Dendritic cell treated with granulocyte-macrophage colony-stimulating factor and Interleukin-4, amounts not matched to agents 40 ng/mL and 50 ng/mL, for 4 days (primary cell): Measurements from ENCODE around the gene FMNL2.

Experiments used
- H3K27ac Mint-ChIP-seq: one replicate; pipeline ENCODE4 v1.8.0; 2022; ENCODE audit warnings: mild to moderate bottlenecking, mixed read lengths
- H3K27me3 Mint-ChIP-seq: one replicate; pipeline ENCODE4 v1.8.0; 2022; ENCODE audit warnings: mild to moderate bottlenecking, mixed read lengths
- H3K36me3 Mint-ChIP-seq: one replicate; pipeline ENCODE4 v1.8.0; 2022; ENCODE audit warnings: low read depth, mixed read lengths
- H3K4me1 Mint-ChIP-seq: one replicate; pipeline ENCODE4 v1.8.0; 2022; ENCODE audit warnings: low read depth, mixed read lengths
- H3K4me3 Mint-ChIP-seq: one replicate; pipeline ENCODE4 v1.8.0; 2022; ENCODE audit warnings: mild to moderate bottlenecking, moderate library complexity, mixed read lengths
- H3K9me3 Mint-ChIP-seq: one replicate; pipeline ENCODE4 v1.8.0; 2022; ENCODE audit warnings: mixed read lengths
- intact Hi-C: fragments of 100-400 bp; cut with micrococcal nuclease; formaldehyde crosslinking; loops from one replicate; pipeline ENCODE4 v1.15.0; 2022

FMNL2 gene

DNA sequence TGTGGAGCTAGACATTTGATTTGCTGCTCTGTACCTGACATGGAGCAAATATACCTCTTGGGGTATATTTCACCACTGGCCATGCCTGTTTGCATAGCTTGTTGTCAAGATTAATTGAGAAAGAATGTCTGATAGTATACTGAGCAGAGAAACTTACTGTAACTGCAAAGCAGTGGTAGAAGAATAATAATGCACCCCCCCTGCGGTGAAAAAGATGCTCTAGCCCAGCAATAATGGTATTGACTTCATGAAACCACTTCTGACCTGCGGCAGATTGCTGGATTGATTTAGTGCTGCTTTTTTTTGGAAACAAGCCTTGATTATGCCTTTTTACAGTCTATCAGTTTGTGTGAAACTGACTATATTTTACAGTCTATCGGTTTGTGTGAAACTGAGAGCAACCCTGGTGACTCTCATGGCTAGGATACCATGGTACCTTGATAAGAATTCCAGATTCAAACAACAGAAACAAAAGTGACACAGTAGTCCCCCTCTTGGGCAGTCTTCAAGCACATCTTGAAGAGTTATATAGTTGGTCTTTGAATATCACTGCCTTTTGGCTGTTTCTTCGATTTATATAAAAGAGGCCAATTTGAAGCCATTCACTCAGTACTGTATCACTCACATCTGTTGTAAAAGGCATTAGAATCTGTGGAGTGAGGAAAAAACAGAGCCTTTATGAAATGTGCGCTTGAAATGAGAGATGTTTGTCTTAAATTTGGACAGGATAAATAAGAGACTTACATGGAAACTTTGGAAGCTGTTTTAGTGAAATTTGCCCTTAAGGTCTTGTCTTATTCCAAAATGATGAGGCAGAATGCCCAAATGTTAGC, 102.5 kb downstream of the FMNL2 start:
- Mint-ChIP-seq H3K4me3 (no peak overlapping the region), H3K27me3 (no peaks in the 10 kb centered on the region)
- intact Hi-C loops = no loop called here

DNA sequence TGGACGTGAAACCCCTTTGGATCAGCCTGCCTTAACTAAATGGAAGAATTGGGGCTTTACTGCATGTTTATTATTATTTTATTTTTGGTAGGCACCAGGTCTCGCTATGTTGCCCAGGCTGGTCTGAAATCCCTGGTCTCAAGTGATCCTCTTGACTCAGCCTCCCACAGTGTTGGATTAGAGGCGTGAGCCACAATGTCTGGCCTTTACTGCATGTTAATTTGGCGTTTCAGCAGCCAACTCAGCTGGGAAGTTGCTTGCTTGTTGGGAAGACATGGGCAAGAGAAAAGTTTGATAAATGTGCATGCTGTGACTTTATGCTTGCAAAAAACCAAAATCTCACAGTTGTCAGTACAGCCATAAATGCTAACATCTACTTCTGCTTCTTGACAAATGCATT, 105.1 kb downstream of the FMNL2 start:
- no peak overlapping the region for H3K4me3 Mint-ChIP-seq
- H3K4me1 Mint-ChIP-seq = peaks cover 26% of the 10 kb centered on the region
- H3K36me3 Mint-ChIP-seq = no peaks in the 10 kb centered on the region
- H3K9me3 Mint-ChIP-seq = no peaks in the 10 kb centered on the region
- H3K27me3 Mint-ChIP-seq = peaks cover 3% of the 10 kb centered on the region
- intact Hi-C loops = no loop called here
- no peak overlapping the region for H3K27ac Mint-ChIP-seq

More for the DNA sequence above, 102.5 kb downstream of the FMNL2 start:
- Mint-ChIP-seq H3K9me3 (no peaks in the 10 kb centered on the region), H3K4me1 (peaks cover 32% of the 10 kb centered on the region), H3K27ac (no peak overlapping the region), H3K36me3 (no peaks in the 10 kb centered on the region)

DNA sequence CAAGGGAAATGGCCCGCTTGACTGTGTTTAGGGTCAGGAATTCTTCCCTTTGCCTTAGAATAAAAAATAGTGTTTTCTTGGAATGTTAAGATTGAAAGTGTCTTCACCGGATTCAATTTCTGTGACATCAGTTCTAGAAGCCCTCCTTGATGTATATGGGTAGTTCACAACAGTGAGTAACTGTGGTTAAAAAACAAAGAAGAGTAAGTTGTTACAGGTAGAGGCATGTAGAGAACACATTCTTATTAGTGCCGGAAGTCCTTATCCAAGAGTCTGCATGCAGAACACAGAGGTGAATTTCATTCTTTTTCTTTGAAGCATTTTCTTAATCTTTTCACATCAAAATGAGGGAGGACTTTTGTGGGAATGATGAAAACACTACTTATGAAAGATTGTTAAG, 105.5 kb downstream of the FMNL2 start:
- no peaks in the 10 kb centered on the region for H3K36me3 Mint-ChIP-seq
- peaks cover 26% of the 10 kb centered on the region for H3K4me1 Mint-ChIP-seq
- intact Hi-C loops = no loop called here
- H3K9me3 Mint-ChIP-seq = no peaks in the 10 kb centered on the region
- no peak overlapping the region for H3K4me3 Mint-ChIP-seq
- H3K27ac Mint-ChIP-seq = no peak overlapping the region
- H3K27me3 Mint-ChIP-seq = peaks cover 3% of the 10 kb centered on the region

DNA sequence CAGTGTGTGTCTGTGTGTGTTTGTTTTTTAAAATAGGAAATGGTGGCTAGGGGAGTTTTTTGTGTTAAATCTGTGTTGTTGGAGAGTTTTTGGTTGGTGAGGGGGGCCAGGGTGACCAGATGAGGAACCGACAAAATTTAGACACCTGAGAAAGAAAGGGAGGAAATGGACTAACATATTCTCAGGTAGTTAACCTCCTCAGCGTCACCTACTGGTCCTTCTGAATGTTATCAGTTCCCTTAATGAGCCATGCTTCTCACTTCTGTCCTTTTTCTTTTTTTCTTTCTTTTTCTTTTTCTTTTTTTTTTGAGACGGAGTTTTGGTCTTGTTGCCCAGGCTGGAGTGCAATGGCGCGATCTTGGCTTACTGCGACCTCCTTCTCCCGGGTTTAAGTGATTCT, 107.0 kb downstream of the FMNL2 start:
- Mint-ChIP-seq H3K4me1 (peaks cover 26% of the 10 kb centered on the region), H3K9me3 (no peaks in the 10 kb centered on the region), H3K27me3 (peaks cover 3% of the 10 kb centered on the region), H3K27ac (peak overlapping the region; percentile 6), H3K4me3 (no peak overlapping the region), H3K36me3 (no peaks in the 10 kb centered on the region)
- intact Hi-C loops = no loop called here

DNA sequence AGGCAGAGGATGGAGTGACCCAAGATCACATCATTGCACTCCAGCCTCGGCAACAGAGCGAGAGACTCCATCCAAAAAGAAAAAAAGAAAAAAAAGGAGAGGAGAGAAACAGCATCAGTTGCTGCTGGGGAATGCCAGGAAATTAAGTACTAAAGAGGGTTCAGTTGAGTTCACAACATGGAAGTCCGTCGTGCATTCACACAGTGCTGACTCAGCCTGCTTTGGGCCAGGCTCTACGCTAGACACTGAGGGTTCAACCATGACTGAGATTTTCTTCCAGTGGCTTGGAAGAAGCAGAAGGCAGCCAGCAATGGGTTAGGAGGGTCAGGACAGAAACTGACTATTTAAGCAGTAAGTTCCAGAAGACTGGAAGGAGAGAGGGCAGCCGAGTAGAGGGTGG, 108.8 kb downstream of the FMNL2 start:
- Mint-ChIP-seq H3K9me3 (no peaks in the 10 kb centered on the region), H3K36me3 (no peaks in the 10 kb centered on the region), H3K4me1 (peaks cover 26% of the 10 kb centered on the region), H3K4me3 (no peak overlapping the region), H3K27ac (no peak overlapping the region), H3K27me3 (peaks cover 3% of the 10 kb centered on the region)
- intact Hi-C loops = no loop called here

- H3K4me3 Mint-ChIP-seq = no peak overlapping the region
- peaks cover 3% of the 10 kb centered on the region for H3K27me3 Mint-ChIP-seq
- intact Hi-C loops = no loop called here
- H3K9me3 Mint-ChIP-seq = no peaks in the 10 kb centered on the region
- peaks cover 26% of the 10 kb centered on the region for H3K4me1 Mint-ChIP-seq
- H3K36me3 Mint-ChIP-seq = no peaks in the 10 kb centered on the region
- H3K27ac Mint-ChIP-seq = no peak overlapping the region
These were observed 109.5 kb downstream of the FMNL2 start for GRCh38 chr2:152444448-152444847.

GRCh38 chr2:152445375-152445774, 110.4 kb downstream of the FMNL2 start:
- peaks cover 26% of the 10 kb centered on the region for H3K4me1 Mint-ChIP-seq
- no peaks in the 10 kb centered on the region for H3K9me3 Mint-ChIP-seq
- H3K4me3 Mint-ChIP-seq = no peak overlapping the region
- H3K27ac Mint-ChIP-seq = no peak overlapping the region
- peaks cover 3% of the 10 kb centered on the region for H3K27me3 Mint-ChIP-seq
- no peaks in the 10 kb centered on the region for H3K36me3 Mint-ChIP-seq
- intact Hi-C loops = no loop called here

DNA sequence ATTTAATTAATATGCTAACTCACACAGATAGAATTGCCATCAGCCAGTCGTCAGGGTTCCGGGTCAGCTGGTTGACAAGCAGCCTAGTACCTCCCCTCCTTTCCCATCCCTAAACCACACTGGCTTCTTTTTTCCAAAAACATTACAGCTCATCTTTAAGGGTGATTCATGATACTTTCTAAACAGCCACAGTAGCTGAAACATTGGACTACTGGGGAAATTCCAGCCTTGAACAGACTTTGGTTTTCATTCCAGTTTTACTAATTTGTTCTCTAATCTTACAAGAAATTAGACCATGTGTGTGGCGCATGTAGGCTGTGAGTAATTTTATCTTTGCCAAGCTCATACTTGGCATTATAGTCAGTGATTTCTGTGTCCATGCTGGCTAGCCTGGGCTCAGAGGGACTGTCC, 110.8 kb downstream of the FMNL2 start:
- H3K4me1 Mint-ChIP-seq = peaks cover 26% of the 10 kb centered on the region
- intact Hi-C loops = no loop called here

GRCh38 chr2:152446213-152446612, 111.2 kb downstream of the FMNL2 start:
- H3K4me1 Mint-ChIP-seq = peaks cover 23% of the 10 kb centered on the region
- intact Hi-C loops = no loop called here
- no peaks in the 10 kb centered on the region for H3K9me3 Mint-ChIP-seq
- H3K36me3 Mint-ChIP-seq = no peaks in the 10 kb centered on the region
- peaks cover 5% of the 10 kb centered on the region for H3K27me3 Mint-ChIP-seq
- H3K27ac Mint-ChIP-seq = no peak overlapping the region
- H3K4me3 Mint-ChIP-seq = no peak overlapping the region

More for the DNA sequence above, 110.8 kb downstream of the FMNL2 start:
- no peak overlapping the region for H3K4me3 Mint-ChIP-seq
- no peak overlapping the region for H3K27ac Mint-ChIP-seq
- no peaks in the 10 kb centered on the region for H3K9me3 Mint-ChIP-seq
- peaks cover 5% of the 10 kb centered on the region for H3K27me3 Mint-ChIP-seq
- no peaks in the 10 kb centered on the region for H3K36me3 Mint-ChIP-seq

DNA sequence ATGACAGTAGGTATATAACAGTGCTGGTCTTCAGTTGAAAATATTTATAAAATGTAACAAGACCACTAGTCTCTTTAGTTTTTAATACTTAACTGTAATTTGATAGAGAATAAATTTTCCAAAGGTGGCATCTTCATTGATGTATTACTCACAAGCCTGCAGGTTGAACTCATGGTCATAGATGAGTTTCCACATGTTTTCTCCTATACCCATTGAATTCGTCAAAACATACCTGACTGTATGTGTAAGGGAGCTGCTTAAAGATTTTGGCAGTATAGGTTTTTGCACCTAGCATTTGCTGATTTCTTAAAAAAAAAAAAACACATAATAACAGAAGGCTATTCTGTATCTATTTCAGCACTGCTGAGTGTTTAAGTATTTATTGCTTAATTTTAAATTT, 112.9 kb downstream of the FMNL2 start:
- no peaks in the 10 kb centered on the region for H3K36me3 Mint-ChIP-seq
- no peak overlapping the region for H3K27ac Mint-ChIP-seq
- intact Hi-C loops = no loop called here
- H3K27me3 Mint-ChIP-seq = peaks cover 5% of the 10 kb centered on the region
- peaks cover 14% of the 10 kb centered on the region for H3K4me1 Mint-ChIP-seq
- no peaks in the 10 kb centered on the region for H3K9me3 Mint-ChIP-seq
- no peak overlapping the region for H3K4me3 Mint-ChIP-seq

- no peak overlapping the region for H3K27ac Mint-ChIP-seq
- H3K9me3 Mint-ChIP-seq = no peaks in the 10 kb centered on the region
- no peaks in the 10 kb centered on the region for H3K36me3 Mint-ChIP-seq
- intact Hi-C loops = no loop called here
- H3K4me3 Mint-ChIP-seq = no peak overlapping the region
- peaks cover 8% of the 10 kb centered on the region for H3K4me1 Mint-ChIP-seq
- H3K27me3 Mint-ChIP-seq = peaks cover 5% of the 10 kb centered on the region
These were observed 113.6 kb downstream of the FMNL2 start for GRCh38 chr2:152448606-152449005.

DNA sequence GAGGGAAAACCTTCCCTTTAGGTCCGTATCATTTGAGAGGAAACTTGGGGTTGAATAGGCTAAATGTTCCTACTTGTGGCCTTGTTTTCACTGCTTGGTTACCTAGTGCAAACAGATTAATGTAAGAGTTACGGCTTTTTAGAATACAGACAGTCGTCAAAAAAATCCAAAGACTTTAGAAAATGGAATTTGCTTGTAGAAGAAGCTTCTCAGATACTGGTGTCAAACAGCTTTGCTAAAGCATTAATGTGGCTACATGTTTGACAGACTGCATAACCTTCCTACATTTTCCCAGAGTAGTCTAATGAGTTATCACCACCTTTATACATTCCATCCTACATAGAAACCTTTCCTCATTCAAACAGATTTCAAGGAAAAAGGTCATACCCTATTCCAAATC, 114.6 kb downstream of the FMNL2 start:
- Mint-ChIP-seq H3K4me3 (no peak overlapping the region), H3K27me3 (peaks cover 2% of the 10 kb centered on the region), H3K27ac (no peak overlapping the region), H3K36me3 (no peaks in the 10 kb centered on the region), H3K4me1 (no peaks in the 10 kb centered on the region), H3K9me3 (no peaks in the 10 kb centered on the region)
- intact Hi-C loops = no loop called here

GRCh38 chr2:152450176-152450575, 115.2 kb downstream of the FMNL2 start:
- peaks cover 3% of the 10 kb centered on the region for H3K27me3 Mint-ChIP-seq
- intact Hi-C loops = no loop called here
- no peaks in the 10 kb centered on the region for H3K9me3 Mint-ChIP-seq
- H3K4me3 Mint-ChIP-seq = no peak overlapping the region
- no peak overlapping the region for H3K27ac Mint-ChIP-seq
- H3K36me3 Mint-ChIP-seq = no peaks in the 10 kb centered on the region
- peaks cover 5% of the 10 kb centered on the region for H3K4me1 Mint-ChIP-seq

DNA sequence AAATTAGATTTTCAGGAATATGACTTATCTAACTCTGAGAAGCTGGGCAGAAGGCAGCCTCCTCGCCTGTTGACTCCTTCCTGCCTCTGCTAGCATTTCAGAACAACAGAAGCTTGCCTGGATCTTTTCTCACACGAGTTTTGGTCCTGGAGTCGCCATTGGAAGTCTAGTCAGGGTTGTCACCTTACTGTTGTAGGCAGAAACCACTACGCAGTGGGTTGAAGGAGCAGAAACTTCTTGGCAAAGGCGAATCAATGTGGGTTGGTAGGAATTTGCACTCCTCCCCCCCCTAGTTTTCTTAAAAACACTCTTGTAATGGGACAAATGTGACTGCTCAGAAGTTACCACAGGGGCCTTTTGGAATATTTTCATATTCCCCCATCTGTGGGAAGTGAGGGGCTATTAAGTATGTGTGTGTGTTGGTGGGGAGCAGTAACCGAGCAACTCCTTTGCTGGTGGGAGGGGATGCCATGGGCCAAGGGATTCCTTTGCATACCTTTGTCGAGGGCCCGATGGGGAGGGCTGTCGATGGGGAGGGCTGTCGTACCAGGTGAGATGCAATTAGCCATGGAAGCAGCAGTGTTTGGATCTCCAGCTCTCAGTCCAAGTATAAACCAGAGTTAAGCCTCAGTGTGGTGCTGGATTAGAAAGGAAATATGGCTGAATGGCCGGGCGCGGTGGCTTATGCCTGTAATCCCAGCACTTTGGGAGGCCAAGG, 117.4 kb downstream of the FMNL2 start:
- Mint-ChIP-seq H3K4me3 (no peak overlapping the region), H3K36me3 (no peaks in the 10 kb centered on the region), H3K4me1 (peaks cover 7% of the 10 kb centered on the region), H3K27ac (no peak overlapping the region), H3K9me3 (no peaks in the 10 kb centered on the region), H3K27me3 (peaks cover 3% of the 10 kb centered on the region)
- intact Hi-C loops = no loop called here
